Stimulated activated CD8-positive, alpha-beta memory T cell treated with anti-CD3 and anti-CD28 coated beads, Interleukin-15, amount 100 ng/mL, for 4 hours (primary cell): ENCODE data around the gene SULT2B1.

Source experiments
- DNase-seq, 2 donors: peaks; one replicate each; pipeline ENCODE4 v3.0.0-alpha.2; 2020; ENCODE audit warnings: low read depth in 2 of 2

Gene SULT2B1

DNA sequence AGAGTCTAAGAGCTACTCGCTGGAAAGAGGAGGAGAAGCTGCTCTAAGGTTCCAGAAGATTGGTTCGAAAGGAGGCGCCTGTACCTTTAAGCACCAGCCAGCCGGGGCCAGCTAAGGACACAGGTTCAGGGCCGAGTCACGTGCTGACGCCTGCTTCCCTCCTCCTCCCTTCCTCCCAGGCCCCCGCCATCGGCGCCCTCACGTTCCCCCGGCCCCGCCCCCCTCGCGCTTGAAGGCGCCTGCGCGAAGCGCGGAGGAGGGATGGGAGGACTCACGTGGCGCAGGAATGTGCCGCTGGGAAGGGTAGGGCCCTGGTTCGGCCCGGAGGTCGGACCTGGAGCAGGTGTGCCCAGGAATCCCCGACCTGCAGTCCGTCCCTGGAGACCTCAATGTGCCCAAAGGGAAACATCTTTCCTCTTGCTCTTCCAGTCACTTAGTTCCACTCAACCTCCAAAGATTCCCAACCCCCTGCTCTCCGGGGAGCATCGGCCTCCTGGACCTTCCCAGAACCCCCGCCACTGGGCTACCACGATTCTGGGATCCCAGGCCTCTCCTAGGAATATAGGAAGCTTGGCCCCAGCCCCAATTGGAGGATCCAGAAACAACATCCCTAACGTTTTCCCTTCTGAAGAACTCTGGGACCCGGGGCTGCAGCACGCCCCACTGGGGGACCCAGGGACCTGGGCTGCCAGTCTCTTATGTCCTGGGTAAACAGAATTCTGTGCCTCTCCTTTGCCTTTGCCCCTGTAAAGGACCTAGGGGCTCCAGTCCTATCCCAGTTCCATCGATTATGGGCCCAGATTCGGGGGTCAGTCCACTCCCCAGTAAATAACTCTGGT is 82.7 kb downstream of the SULT2B1 start:
- DNase-seq, result peak; percentile 81 to 85

DNA sequence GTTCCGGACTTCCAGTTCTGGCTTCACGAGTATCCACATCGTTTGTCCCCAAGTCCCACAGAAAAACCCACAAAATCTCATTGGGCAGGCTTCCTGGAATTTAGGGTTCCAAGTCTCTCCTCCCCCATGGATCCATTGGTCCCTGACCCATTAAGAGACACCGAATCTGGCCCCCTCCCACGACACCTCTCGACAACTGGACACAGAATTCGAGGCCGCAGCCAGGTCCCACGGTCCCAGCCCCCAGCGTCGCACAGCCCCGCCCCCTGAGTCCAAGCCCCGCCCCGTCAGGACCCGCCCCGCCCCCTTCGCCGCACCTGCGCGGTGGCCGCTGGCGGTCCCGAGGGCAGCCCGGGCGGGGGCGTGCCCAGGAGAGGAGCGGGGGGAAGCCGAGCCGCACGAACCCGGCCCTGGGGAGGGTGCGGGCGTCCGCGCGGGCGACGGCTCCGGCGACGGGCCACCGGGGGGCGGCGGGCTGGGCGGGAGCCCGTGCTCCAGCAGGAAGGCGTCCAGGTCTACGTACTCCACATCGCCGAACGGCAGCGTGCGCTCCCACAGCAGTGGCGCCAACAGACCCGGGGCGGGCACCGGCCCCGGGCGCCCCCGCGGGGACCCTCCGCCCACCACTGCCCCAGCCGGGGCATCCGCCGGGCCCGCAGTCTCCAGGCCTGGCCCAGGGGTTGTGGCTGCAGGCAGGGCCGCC is 83.4 kb downstream of the SULT2B1 start:
- peak; percentile 54 to 57 for DNase-seq

DNA sequence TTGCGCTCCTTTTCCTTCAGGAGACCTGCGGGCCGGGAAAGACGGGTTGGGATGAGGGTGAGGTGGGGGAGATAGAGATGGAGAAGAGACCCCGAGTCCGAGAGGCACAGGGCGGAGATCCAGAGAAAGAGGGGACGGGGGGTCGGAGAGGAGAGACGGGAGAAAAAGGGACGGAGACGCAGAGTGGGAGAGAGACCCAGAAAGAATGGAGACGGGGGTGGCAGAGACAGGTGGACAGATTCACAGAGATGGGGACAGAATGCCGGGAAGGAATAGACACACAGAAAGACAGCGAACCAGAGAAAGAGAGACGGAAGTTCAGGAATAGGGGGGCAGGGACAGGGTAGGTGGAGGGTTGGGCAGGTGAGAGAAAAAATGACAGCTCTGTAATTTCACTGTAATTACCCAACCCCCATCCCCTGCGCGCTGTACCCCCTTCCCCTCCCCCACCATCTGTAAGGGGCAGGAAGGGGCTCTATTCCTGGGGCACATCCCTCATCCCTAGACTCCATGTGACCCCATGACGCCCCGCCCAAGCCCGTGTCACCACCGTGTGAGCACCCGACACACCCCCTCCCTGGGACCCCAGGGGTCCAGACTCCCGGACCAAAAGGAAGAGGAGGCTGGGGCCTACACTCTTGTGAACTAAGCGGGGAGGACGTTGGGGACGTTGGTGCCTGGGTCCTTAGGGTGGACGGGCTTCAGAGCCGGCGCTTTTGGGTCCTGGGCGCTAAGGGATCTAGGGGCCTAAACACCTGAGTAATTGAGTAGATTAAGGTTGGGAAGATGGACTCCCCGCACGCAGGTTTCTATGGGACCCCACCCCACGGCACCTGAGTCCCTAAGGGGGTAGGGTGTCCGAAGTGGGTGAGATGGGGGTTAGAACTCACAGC is 84.2 kb downstream of the SULT2B1 start:
- DNase-seq, result no peak

DNA sequence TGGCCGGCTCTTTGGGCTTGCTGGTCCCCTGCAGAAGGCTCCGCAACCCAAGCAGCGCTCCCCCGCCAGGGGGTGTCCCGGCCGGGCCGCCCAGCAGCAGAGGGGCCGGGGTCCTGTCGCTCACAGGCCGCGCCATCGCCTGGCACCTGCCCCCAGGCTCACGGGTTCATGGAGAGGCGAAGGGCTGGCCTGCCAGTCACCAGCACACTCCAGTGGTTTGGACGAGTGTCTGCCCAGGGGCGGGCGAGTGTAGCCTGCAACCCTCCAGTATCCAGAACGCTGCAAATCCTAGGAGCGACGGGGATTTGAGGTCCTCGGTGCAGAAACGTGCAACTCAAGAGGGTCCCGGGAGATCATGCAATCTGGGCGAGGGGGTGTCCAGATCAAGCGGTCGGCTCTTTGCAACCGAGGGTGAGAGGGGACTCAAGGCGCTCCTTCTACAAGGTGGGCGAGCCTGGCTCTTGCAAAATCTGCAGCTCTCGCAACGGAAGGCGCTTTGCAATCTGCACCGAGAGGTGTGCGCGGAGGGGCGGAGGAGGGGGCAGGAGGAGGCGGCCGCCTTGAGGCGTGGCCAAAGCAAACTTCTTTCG is 85.0 kb downstream of the SULT2B1 start, which contains the start of gene DBP:
Gene DBP (minus strand): TSS at position 521 of the 590 bp plus-strand sequence. CDS start 385 bp downstream, at position 136.
- DNase-seq, result no peak

DNA sequence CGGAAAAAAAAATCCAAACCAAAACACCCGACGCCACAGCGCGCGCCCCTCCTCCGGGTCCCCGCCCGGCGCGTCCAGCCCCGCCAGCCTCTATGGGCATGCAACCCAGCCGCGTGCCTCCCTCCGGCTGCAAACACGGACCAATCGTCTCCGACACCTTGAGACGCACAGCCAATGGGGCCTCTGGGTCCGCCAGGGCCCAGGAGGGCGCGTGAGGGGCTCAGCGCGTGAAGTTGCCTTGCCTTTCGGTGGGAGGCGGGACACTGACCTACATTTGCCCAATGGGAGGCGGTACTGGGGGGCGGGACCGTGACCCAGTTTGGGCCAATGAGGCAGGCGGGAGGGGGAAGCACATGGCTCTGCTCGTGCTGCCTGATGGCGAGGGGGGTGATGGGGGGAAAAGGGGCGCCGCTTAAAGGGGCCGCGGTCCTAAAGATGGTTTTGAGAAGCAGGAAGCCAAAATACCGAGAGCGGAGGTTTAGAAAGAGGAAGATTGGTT is 85.5 kb downstream of the SULT2B1 start:
- DNase-seq, result peak; percentile 98 to 100

DNA sequence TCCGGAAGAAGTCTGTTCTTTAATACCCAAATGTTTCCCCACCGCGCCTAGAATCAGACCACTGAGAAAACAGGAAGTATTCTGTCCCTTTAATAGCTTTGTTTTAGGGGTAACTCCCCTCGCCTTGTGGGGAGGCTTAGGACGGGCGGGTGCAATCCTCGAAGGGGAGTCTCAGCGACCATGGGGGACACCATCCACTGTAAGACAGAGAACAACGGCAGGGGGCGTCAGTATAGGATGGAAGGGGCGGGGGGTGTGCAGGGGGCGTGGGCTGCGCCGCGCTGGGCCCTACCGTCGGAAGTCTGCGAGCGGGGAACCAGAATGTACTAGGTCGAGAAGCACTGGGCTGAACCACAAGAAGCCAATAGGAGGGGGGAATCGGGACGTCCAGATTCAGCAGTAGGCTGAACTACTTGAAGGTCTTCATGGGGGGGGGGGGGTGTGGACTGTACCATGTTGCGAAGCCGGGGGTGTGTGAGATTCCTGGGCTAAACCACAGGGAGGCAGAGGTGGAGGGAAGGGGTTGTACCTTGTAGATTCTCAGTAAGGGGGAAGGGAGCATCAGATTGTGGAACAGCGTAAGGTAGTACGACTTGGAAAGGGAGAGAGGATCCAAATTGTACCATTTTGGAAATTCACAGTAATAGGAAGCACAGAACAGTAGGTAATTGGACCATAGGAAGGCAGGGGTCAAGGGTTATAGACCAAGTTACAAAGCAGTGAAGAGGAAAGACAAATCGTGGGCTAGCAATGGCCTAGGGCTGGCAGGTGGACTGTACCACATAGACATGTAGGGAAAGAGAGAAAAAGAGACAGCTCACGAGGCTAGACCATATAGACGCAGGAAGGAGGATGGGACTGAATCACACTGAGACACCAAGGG is 86.2 kb downstream of the SULT2B1 start:
- peak; percentile 60 to 72 for DNase-seq

DNA sequence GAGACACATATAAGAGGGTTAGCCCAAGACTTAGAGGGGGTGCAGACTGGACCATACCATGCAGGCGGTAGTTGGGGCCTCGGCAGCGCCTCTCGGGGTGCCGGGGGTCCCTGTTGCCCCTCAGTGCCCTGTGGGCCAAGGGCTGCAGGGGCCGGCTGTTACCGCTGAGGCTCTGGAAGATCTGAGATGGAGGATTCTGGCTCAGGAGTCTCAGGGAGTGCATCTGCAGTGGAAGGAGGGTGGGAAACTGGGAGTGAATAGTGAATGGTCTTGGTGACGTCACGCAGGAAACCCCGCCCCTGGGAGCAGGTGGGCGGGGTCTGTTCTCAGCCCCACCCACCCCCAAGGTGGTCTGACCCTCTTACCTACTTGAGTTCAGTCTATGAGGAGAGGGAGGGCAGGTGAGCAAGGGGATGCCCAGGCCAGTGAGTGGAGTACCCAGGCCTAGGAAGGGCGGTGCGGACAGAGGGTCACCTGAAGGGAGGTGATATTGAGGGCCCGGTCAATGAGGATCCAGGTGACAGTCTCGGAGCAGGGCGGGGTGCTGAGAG is 86.9 kb downstream of the SULT2B1 start:
- DNase-seq, result no peak

DNA sequence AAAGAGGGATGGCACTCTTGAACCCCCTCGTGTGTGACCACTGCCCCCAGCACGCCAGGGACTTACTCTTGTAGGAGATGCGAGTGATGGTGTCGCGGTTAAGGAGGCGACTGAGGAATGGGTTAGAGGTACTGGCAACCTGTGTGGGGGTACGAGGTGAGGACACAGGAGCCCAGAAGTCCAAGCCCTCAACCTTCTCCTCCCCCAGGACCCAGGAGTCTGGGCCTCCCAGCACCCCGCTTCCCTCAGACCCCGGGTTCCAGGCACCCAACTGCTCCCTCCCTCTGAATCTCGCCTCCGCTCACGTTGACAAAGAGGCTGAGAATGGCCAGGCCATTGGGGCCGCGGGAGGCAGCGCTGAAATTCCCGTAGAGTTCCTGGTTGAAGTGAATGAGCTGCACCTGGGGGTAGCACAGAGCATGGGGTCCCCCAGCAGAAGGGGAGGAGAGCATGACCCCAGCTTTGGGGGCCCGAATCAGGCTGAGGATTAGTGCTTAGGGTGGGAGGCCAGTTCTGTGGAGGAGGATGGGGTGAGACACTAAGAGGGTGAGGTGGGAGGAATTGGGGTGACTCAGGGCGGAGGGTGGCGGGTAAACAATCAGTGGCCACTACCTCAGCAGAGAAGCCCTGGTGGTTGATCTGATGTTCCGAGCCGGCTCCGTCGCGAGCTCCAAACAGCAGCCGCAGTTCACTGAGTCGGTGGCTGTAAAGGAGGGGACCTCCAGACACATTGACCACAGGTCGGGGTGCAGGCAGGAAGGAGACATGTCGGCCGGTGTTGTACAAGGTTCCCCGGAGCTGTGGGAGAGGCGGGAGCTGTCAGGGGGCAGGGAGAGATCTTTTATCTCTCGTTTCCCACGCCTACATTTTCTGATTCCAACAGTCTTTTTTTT is 87.8 kb downstream of the SULT2B1 start:
- DNase-seq, result no peak

DNA sequence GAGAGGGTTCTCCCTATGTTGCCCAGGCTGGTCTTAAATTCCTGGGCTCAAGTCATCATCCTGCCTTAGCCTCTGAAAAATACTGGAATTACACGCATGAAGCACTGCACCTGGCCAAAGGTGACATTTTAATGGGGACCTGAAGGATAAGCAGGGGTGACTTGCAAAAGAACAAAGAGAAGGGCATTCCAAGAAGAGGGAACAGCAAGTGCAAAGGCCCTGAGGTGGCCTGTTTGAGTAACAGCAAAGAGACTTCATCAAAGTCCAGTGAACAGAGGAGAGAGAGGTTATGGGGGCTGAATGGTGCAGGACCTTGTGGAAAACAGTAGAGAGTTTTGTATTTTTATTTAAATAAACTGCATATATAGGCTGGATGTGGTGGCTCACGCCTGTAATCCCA is 89.9 kb downstream of the SULT2B1 start:
- no peak for DNase-seq

DNA sequence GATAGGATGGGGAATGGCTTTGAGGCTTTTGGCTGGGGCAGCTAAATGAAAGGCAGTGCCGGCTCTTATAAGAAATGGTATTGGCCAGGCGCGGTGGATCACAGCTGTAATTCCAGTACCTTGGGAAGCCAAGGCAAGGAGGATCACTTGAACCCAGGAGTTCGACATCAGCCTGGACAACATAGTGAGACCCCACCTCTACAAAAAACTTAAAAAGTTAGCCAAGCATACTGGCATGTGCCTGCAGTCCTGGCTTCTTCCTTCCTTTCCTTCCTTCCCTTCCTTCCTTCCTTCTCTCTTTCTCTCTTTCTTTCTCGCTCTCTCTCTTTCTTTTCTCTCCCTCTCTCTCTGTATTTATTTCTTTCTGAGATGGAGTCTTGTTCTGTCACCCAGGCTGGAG is 90.9 kb downstream of the SULT2B1 start:
- DNase-seq, result no peak

DNA sequence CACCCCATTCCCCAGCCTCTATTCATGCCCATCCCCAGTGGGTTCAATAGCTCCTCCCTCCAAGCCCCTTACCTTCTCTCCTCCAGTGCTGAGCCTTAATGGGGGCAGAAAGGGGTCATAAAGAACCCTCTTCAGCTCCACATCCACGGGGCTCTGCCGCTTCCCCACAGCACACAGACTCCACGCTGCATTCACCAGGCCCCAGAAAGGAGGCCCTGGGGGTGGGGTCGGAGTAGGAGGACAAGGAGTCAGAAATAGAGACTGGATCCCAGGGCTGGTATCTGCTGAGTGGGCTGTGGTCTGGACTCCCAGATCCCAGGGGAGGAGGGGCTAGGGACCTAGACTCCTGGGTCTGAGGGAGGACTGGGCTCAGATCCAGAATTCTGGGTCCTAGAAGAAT is 92.4 kb downstream of the SULT2B1 start:
- no peak for DNase-seq

DNA sequence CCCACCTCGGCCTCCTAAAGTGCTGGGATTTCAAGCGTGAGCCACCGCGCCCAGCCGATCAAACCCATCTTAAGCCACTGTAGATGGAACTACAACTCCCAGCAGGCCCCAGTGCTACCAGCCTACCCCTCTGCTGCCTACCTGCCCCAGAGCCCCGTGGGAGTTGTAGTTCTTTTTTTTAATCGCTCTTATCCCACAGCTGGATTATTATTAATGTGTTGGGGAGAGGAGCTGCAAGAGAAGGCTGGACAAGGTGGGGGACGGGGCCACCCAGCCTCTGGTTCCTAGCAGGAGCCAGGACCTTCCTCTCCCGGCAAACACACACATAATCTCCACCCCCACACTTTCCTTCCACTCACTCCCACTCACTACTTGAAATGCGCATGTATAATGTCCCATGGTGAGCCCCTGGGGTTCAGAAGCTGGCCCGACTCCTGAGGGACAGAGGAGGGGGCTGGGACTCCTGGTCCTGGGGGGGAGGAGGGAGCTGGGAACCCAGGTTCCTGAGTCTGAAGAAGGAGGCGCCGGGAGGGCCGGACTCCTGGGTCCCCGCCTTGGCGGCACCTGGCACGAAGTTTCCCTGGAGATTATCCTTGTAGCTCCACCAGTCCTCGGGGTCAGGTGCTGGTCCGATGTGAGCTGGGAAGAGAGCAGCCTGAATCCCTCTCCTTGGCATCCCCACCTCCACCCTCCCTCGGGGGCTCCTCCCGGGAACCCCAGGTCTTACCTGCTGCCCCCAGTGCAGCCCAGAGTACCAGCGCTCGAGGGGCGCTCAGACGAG is 93.1 kb downstream of the SULT2B1 start:
- DNase-seq, result peak in 1 of 2 donors; percentile 46

DNA sequence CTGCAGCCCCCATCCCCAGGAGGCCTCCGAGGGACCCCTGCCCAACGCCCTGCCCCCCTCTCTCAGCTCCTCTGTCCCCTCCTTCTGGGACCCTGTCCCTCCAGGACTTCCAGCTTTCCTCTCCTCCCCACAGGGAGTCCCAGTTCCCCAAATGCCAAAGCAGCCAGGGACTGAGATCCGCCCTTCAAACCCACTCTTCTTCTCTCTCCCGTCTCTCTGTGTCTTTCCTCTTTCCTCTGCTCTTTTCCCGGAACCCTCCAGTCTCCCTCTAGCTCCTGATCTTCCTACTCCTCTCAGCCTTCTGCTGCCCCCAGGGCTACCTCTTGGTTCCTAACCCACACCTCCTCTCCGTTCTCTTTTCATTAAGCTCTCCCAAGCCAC is 93.6 kb downstream of the SULT2B1 start:
- no peak for DNase-seq

DNA sequence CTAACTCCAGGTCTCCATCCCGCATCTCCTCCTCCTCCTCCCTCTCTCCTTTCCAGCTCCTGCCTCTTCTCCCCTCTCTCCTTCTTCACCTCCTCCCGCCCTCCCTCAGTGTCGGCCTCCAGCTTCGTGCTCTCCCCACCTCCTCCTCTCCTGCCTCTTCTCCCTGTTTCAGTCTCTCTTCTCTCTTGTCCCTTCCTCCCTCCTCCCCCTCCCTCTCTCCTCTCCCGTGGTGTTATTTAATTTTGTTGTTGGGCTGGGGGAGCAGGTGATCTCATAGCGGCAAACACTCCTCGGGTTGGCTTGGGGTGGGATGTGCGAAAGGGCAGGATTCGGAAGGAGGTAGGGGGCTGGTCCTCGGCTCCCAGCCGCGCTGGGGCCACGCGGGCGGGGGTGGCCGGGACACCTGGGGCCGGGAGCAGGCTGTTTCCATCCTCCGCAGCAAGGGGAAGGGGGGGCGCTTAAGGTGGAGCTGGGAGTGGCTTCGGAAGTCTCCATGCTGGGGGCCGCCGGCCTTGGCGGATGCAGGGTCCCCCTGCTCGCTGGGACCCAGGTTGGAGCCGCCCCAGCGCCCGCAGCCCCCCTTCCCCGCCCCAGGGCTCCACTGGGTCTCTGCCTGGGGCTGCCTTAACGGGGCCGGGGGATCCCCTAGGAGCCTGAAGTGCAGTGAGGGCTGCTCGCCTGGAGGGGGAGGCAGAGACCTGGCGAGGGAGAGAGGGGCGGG is 94.2 kb downstream of the SULT2B1 start, which contains the start of gene CA11:
Gene CA11 (minus strand): TSS at position 187 of the 721 bp plus-strand sequence. CDS start 555 bp downstream, outside the sequence.
- DNase-seq, result peak; percentile 83 to 88

DNA sequence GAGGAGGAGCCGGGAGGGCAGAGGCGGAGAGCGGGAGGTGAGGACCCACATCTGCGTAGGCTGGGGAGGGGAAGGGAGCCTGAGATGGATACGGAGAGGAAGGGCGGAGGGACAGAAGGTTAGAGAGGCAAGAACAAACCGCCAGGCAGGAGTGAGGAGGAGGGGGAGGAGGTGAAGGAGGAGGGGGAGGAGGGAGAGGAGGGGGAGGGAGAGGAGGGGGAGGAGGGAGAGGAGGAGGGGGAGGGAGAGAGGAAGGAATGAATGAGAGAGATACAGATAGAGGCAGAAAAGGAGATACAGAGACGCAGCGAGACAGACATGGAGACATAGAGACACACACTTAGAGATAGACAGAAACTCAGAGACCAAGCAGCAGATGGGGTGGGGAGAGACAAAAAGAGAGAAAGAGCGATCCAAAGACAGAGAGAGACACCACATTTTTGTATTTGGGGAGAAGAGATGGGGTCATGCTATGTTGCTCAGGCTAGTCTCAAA is 94.8 kb downstream of the SULT2B1 start:
- no peak for DNase-seq

DNA sequence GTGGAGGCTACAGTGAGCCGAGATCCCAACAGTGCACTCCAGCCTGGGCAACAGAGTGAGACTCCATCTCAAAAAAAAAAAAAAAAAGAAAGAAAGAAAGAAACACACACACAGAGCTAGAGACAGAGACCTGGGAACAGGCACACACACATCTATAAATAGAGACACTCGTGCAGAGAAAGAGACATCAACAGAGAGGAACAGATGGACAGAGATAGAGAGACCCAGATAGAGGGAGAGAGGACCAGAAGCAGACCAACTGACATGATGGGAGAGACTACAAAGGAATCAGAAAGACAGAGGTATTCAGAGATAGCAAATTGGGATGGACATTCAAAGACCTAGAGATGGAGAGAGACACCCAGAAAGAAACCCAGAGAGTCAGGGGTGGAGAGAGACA is 96.2 kb downstream of the SULT2B1 start:
- no peak for DNase-seq
